Measurements from ENCODE around the gene IMPA2. TPM values are rescaled to one million over a fixed set of nuclear protein-coding genes. Genes with fewer than 3 reads are reported as not detected.
"Not testable (repeated sequence)": the region's sequence is repeated elsewhere in the genome, so short reads cannot be mapped to it uniquely, and the experiment has no call there.

Gene IMPA2
- total and polyA plus RNA-seq, 2 of the 4 experiments (the other 2 are of a cell fraction) = 5.4 to 5.5 TPM

- TF ChIP-seq RCOR1 (IDR thresholded peaks at IDR 0.05; ENCODE audit: insufficient replicate concordance, low read length) (no peak), MAFK (IDR thresholded peaks at IDR 0.05; ENCODE audit: low read depth, low read length) (no peak), BHLHE40 (IDR thresholded peaks at IDR 0.05; ENCODE audit: low read depth, low read length) (no peak)
These were observed 11.1 kb upstream of the IMPA2 start (continued) for GRCh38 chr18:11969904-11970835.

- H3K79me1 ChIP-seq (ENCODE audit: low read depth in 1 of 2, low read length in 2 of 2); in situ Hi-C loops (cut with MboI; ENCODE audit: low sequenced_read_pairs); H3K23ac ChIP-seq (ENCODE audit: low read depth, low read length); H3K9me3 ChIP-seq (ENCODE audit: control insufficient read depth, insufficient read depth, low read length); H2BK5ac ChIP-seq (ENCODE audit: low read depth, low read length, poor library complexity, severe bottlenecking); H3K9me1 ChIP-seq (ENCODE audit: insufficient read depth, low read length); H4K91ac ChIP-seq (ENCODE audit: insufficient read depth, low read depth, low read length); intact Hi-C loops (cut with micrococcal nuclease); H3K4me1 ChIP-seq (ENCODE audit: control insufficient read depth, insufficient read depth, low read length); H3K27me3 ChIP-seq (ENCODE audit: control insufficient read depth, insufficient read depth, low read length); H3K27ac ChIP-seq (ENCODE audit: insufficient read depth, low read length); H4K5ac ChIP-seq (ENCODE audit: low read depth, low read length); H2AK5ac ChIP-seq (ENCODE audit: low read depth, low read length); BruUV-seq (replicated peaks); H4K8ac ChIP-seq (ENCODE audit: low read depth in 2 of 2, low read length in 2 of 2); H2AK9ac ChIP-seq (replicated peaks; ENCODE audit: low read depth, low read length, poor library complexity); dilution Hi-C loops (cut with HindIII; ENCODE audit: low sequenced_read_pairs, unreplicated experiment); H3K4me2 ChIP-seq (ENCODE audit: low read depth, low read length); H3K56ac ChIP-seq (ENCODE audit: extremely low read depth, insufficient read depth, low read length); H3K9ac ChIP-seq (ENCODE audit: low read depth, low read length); H3K14ac ChIP-seq (replicated peaks; ENCODE audit: low read depth, low read length); H2BK15ac ChIP-seq (ENCODE audit: low read depth, low read length); H3K36me3 ChIP-seq (ENCODE audit: control insufficient read depth, insufficient read depth, low read length); H2AFZ ChIP-seq (replicated peaks; ENCODE audit: low read length, poor library complexity); ATAC-seq (ENCODE audit: low read depth); H3K4ac ChIP-seq (ENCODE audit: low read depth, low read length); H4K20me1 ChIP-seq (ENCODE audit: insufficient read depth, low read length); DNase-seq; H3K18ac ChIP-seq (ENCODE audit: low read depth, low read length); CTCF ChIA-PET; H2BK20ac ChIP-seq (ENCODE audit: low read depth, low read length); H2BK120ac ChIP-seq (ENCODE audit: low read depth, low read length); H3K4me3 ChIP-seq (ENCODE audit: insufficient read depth, low read depth, low read length): not testable (repeated sequence)
- POLR2A ChIA-PET (ENCODE audit: unreplicated experiment) = interaction anchor here (0.6 kb wide), 1 partner anchor 17 kb away, joined by 3 read pairs; no protein-coding TSS in a partner anchor
- WGBS, 2 experiments (ENCODE audit: extremely low coverage in 2 of 2, insufficient read length in 1 of 2) = 67% methylated on average over 1 of the region's 8 CpGs; no CpG with 5 or more reads in 1 of the 2 experiments
These were observed 10.5 kb upstream of the IMPA2 start for GRCh38 chr18:11970836-11971226.
